Type B pancreatic cell (in vitro differentiated cells): Measurements from ENCODE around the gene SGK2. TPM values are rescaled to one million over a fixed set of nuclear protein-coding genes. Genes with fewer than 3 reads are reported as not detected.
A peak's percentile ranks its signal among the peaks of the same experiment; 100 is the strongest.

Experiments
- DNase-seq: peaks from one replicate; pipeline ENCODE4 v3.0.0; 2021; ENCODE audit warnings: mixed read lengths; ENCODE audit not compliant: unreplicated experiment; ENCODE audit errors: extremely low spot score
- H3K27ac Mint-ChIP-seq: 2 replicates; pipeline ENCODE4 v1.8.0; 2021; ENCODE audit warnings: mild to moderate bottlenecking, mixed read lengths
- H3K27me3 Mint-ChIP-seq: 2 replicates; pipeline ENCODE4 v1.8.0; 2021; ENCODE audit warnings: mixed read lengths
- H3K36me3 Mint-ChIP-seq: 2 replicates; pipeline ENCODE4 v1.8.0; 2021; ENCODE audit warnings: mixed read lengths
- H3K4me1 Mint-ChIP-seq: one replicate; pipeline ENCODE4 v1.8.0; 2021; ENCODE audit warnings: mixed read lengths; ENCODE audit not compliant: unreplicated experiment
- H3K4me3 Mint-ChIP-seq: 2 replicates; pipeline ENCODE4 v1.8.0; 2021; ENCODE audit warnings: mild to moderate bottlenecking, mixed read lengths
- H3K9me3 Mint-ChIP-seq: 2 replicates; pipeline ENCODE4 v1.8.0; 2021; ENCODE audit warnings: mixed read lengths
- long read RNA-seq: library from polyadenylated mRNA; unstranded; transcript quantifications from one replicate; pipeline ENCODE4 v2.0.0, GENCODE V29; 2020
- total RNA-seq: library from RNA; stranded (reverse); gene quantifications from 2 replicates; pipeline ENCODE4 v1.2.1, GENCODE V29; 2021; ENCODE audit warnings: low replicate concordance
- TF ChIP-seq, protein P1 (sequence below): fragments of 200-600 bp; sonication (generic); conservative IDR thresholded peaks from 2 replicates; pipeline ENCODE4 v1.5.0; 2021; ENCODE audit warnings: antibody characterized with exemption, mild to moderate bottlenecking

Gene SGK2
- total RNA-seq = 9.9 and 10.7 TPM in 2 replicates
- long read RNA-seq, transcript SGK2-203 (13 exons, 1,911 nt) = major isoform, 20 of 30 reads
- long read RNA-seq, partial matches to known transcripts = 1 of 30 reads
- long read RNA-seq, other reads (novel, unspliced or antisense) = 9 of 30 reads

DNA sequence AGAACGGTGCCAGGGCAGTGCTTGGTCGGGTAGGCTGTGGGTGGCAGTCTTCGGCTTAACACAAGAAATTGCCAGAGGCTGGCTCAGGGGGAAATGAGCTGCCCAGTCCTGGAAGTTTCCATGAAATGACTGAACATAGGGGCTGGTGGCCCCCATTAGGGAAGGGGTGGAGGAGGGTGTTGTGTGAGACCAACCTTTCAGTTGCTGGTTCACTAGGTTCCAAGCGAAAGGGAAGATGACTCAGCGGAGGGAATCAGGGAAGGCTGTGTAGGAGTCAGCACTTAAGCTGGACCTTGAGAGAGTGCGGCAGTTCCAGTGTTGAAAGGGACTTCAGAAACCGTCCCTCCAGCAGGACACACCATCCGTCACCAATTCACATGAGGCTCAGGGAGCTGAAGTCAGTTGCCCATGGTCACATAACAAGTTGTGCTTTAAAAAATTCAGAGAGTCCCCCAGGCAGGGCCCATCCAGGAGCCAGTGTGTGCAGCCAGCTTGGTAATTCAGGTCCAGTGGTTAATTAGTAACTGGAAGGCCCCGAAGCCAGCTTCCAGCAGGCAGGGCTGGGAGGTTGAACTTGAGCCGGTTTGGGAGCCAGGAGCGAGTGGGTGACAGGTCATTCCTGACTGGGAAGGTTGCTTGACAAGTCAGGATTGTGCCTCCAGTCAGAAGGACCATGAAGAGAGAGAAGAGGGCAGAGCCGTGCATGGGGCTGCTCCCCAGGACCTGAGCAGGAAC lies at the start of gene SGK2:
Gene SGK2, plus strand, starts transcription at position 616 of the 735 bp plus-strand sequence. CDS start 7,469 bp downstream, outside the sequence.
- no peaks in the 10 kb centered on the region for H3K36me3 Mint-ChIP-seq
- peak within 1 kb of the TSS; percentile 91 for H3K27ac Mint-ChIP-seq
- H3K4me3 Mint-ChIP-seq = peak within 1 kb of the TSS; percentile 69
- H3K9me3 Mint-ChIP-seq = no peaks in the 10 kb centered on the region
- DNase-seq = no peak
- TF ChIP-seq, protein P1, sequence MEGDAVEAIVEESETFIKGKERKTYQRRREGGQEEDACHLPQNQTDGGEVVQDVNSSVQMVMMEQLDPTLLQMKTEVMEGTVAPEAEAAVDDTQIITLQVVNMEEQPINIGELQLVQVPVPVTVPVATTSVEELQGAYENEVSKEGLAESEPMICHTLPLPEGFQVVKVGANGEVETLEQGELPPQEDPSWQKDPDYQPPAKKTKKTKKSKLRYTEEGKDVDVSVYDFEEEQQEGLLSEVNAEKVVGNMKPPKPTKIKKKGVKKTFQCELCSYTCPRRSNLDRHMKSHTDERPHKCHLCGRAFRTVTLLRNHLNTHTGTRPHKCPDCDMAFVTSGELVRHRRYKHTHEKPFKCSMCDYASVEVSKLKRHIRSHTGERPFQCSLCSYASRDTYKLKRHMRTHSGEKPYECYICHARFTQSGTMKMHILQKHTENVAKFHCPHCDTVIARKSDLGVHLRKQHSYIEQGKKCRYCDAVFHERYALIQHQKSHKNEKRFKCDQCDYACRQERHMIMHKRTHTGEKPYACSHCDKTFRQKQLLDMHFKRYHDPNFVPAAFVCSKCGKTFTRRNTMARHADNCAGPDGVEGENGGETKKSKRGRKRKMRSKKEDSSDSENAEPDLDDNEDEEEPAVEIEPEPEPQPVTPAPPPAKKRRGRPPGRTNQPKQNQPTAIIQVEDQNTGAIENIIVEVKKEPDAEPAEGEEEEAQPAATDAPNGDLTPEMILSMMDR = no peak
- H3K27me3 Mint-ChIP-seq = no peaks in the 10 kb centered on the region
- H3K4me1 Mint-ChIP-seq = peaks cover 14% of the 10 kb centered on the region

DNA sequence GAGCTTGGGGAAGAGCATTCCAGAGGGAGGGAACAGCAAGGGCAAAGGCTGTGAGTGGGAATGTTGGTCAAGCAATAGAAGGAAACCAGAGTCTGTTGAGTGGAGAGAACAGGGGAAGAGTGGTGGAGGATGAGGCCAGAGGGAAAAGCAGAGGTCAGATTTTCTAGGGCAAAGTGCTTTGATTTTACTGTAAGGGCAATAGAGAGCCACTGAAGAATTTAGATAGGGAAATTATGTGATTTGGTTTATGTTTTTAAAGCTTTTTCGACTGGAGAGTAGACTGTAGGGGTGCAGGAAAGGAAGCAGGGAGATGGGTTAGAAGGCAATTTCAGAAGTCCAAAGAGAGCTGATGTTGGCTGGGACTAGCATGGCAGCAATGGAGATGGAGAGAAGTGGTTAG lies 46.9 kb upstream of the SGK2 start:
- DNase-seq = no peak
- H3K36me3 Mint-ChIP-seq = no peaks in the 10 kb centered on the region
- H3K4me1 Mint-ChIP-seq = peaks cover 4% of the 10 kb centered on the region
- no peak overlapping the region for H3K27ac Mint-ChIP-seq
- H3K4me3 Mint-ChIP-seq = peak overlapping the region; percentile 54
- TF ChIP-seq, protein P1 = no peak
- peaks cover 12% of the 10 kb centered on the region for H3K27me3 Mint-ChIP-seq
- H3K9me3 Mint-ChIP-seq = no peaks in the 10 kb centered on the region

DNA sequence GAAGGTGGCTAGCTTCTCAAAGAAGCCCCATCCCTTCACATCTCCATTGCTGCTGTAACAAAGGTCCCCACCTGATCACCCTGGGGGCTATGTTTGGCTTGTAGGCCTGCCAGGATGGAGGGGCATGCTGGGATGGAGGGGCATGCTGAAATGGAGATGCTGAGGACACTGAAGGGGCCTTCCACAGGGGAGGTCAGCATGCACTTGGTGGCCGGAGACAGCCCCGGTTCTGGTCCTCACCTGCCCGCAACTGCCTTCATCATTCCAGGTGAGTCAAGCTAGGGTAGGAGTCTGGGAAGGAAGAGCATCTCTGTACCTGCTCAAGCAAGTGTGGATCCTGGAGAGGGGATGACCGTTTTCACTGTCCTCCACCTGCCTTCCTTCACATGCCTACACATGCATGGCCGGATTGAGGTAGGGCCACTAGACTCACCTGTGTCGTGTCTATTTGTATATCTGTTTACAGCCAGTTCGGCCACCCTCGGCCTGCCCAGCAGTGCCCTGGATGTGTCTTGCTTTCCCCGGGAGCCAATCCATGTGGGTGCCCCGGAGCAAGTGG lies 45.4 kb upstream of the SGK2 start:
- H3K9me3 Mint-ChIP-seq = no peaks in the 10 kb centered on the region
- TF ChIP-seq, protein P1 = no peak
- H3K27ac Mint-ChIP-seq = peak overlapping the region; percentile 86
- peak overlapping the region; percentile 97 for H3K4me3 Mint-ChIP-seq
- no peak for DNase-seq
- peaks cover 10% of the 10 kb centered on the region for H3K27me3 Mint-ChIP-seq
- peaks cover 4% of the 10 kb centered on the region for H3K36me3 Mint-ChIP-seq
- peaks cover 4% of the 10 kb centered on the region for H3K4me1 Mint-ChIP-seq

DNA sequence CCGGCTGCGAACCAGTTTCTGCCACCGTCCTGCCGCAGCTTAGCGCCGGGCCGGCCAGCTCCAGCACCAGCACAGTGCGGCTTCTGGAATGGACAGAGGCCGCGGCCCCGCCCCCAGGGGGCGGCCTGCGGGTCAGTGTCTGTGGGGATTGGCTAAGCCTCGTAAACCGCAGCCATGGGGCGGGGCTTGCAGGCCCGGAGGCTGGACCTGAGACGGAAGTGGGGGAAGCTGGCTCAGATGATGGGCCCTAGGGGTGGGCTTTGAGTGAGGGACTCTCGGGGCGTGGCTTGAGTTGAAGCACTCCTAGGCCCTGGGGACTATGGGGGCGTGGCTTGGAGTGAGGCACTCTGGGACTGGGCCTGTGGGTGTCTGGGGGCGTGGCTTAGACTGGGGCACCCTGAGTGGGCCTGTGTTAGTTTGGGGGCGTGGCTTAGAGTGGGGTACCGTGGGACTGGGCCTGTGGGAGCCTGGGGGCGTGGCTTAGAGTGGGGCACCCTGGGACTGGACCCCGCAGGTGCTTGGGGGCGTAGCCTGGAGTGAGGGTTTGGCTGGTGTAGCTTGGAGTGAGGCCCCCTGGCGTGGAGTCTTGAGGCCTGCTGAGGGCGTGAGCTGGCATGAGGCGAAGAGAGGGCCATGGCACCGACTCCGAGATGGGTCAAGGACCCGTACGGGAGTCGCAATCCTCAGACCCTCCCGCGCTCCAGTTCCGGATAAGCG lies 44.7 kb upstream of the SGK2 start:
- H3K27ac Mint-ChIP-seq = peak overlapping the region; percentile 86

DNA sequence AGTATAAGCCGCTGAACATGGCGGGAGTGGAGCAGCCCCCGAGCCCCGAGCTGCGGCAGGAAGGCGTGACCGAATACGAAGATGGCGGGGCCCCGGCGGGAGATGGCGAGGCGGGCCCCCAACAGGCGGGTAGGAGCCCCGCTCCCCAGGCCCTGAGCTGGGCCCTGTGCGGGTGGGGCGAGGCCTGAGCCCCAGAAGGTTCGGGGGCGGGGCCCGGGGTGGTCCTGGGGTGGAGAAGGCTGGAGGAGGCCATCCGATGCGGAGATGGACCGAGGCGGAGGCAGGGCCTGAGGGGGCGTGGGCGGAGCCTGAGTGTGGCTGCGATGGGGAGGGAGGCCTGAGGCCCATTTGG lies 44.2 kb upstream of the SGK2 start:
- DNase-seq = no peak
- H3K27ac Mint-ChIP-seq = peak overlapping the region; percentile 86
- peak overlapping the region; percentile 97 for H3K4me3 Mint-ChIP-seq
- peaks cover under 1% of the 10 kb centered on the region for H3K27me3 Mint-ChIP-seq
- no peaks in the 10 kb centered on the region for H3K9me3 Mint-ChIP-seq
- peaks cover 4% of the 10 kb centered on the region for H3K36me3 Mint-ChIP-seq
- peaks cover 4% of the 10 kb centered on the region for H3K4me1 Mint-ChIP-seq
- TF ChIP-seq, protein P1 = no peak

More for the DNA sequence above, 44.7 kb upstream of the SGK2 start:
- Mint-ChIP-seq H3K9me3 (no peaks in the 10 kb centered on the region), H3K4me3 (peak overlapping the region; percentile 97), H3K4me1 (peaks cover 4% of the 10 kb centered on the region), H3K36me3 (peaks cover 4% of the 10 kb centered on the region), H3K27me3 (peaks cover 3% of the 10 kb centered on the region)
- peak; percentile 92 for DNase-seq
- TF ChIP-seq, protein P1 = peak; percentile 44
